G401 (cell line): Measurements from ENCODE around the gene SGPL1. TPM values are rescaled to one million over a fixed set of nuclear protein-coding genes. Genes with fewer than 3 reads are reported as not detected.
A peak's percentile ranks its signal among the peaks of the same experiment; 100 is the strongest.
"Not testable (repeated sequence)": the region's sequence is repeated elsewhere in the genome, so short reads cannot be mapped to it uniquely, and the experiment has no call there.

Experiments used
- DNase-seq: peaks from one replicate; pipeline ENCODE4 v3.0.0-alpha.2; 2015; ENCODE audit warnings: low spot score
- in situ Hi-C: cut with HindIII; loops from 2 replicates; pipeline ENCODE4 v1.10.0; 2016; ENCODE audit warnings: low sequenced_read_pairs, mixed read lengths
- total RNA-seq: library from RNA; depleted of rRNA; stranded (reverse); fragments of >200 nt; shearing (Covaris generic); gene quantifications from 2 replicates; pipeline ENCODE4 v1.2.3, GENCODE V29; 2014

The SGPL1 gene
- total RNA-seq, 1 experiment from 2014 or later = 51.2 TPM

DNA sequence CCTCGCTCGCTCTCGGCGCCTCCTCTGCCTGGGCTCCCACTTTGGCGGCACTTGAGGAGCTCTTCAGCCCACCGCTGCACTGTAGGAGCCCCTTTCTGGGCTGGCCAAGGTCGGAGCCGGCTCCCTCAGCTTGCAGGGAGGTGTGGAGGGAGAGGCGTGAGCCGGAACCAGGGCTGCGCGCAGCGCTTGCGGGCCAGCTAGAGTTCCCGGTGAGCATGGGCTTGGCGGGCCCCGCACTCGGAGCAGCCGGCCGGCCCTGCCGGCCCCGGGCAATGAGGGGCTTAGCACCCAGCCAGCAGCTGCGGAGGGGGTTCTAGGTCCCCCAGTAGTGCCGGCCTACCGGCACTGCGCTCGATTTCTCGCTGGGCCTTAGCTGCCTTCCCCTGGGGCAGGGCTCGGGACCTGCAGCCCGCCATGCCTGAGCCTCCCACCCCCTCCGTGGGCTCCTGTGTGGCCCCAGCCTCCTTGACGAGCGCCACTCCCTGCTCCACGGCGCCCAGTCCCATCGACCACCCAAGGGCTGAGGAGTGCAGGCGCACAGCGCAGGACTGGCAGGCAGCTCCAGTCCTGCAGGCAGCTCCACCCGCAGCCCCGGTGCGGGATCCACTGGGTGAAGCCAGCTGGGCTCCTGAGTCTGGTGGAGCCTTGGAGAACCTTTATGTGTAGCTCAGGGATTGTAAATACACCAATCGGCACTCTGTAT lies 45.9 kb downstream of the SGPL1 start:
- DNase-seq, in situ Hi-C loops: not testable (repeated sequence)

- DNase-seq = no peak
- in situ Hi-C loops = no loop called here
These were observed 47.9 kb downstream of the SGPL1 start for GRCh38 chr10:70863470-70864160.

- in situ Hi-C loops = no loop called here
- no peak for DNase-seq
These were observed 49.2 kb downstream of the SGPL1 start for GRCh38 chr10:70864935-70865334.

GRCh38 chr10:70866424-70866823 lies 50.7 kb downstream of the SGPL1 start:
- DNase-seq = no peak
- in situ Hi-C loops = no loop called here

DNA sequence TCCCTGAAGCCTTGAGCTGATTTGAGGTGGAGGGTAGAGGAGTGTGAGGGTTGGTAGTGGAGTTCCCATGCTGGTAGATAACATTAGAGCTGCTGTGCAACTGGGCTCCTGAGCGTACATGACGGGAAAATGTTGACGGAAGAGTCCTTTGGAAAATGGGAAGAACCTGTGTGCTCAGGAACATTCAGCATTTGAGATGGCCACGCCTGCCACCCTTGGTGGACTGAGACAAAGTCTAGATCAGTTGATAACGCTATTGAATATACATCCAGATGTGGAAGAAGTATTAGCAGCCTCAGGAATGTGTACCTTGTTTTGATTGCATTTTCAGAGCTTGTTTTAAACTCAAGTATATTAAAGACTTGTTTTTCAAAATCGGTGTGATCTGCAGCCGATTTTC lies 56.5 kb downstream of the SGPL1 start:
- in situ Hi-C loops = no loop called here
- no peak for DNase-seq

- DNase-seq = no peak
- in situ Hi-C loops = no loop called here
These were observed 58.3 kb downstream of the SGPL1 start for GRCh38 chr10:70874061-70874460.

GRCh38 chr10:70879207-70879606 lies 63.5 kb downstream of the SGPL1 start:
- in situ Hi-C loops = no loop called here
- DNase-seq = no peak

DNA sequence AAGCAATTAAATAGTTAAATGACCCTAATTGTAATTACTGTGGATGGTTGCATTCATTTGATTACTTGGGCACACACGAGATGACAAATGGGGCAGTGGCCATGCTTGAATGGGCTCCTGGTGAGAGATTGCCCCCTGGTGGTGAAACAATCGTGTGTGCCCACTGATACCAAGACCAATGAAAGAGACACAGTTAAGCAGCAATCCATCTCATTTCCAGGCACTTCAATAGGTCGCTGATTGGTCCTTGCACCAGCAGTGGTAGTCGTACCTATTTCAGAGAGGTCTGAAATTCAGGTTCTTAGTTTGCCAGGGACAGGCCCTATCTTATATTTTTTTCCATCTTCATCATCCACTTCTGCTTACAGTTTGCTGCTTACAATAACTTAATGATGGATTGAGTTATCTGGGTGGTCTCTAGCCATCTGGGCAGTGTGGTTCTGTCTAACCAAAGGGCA lies 64.4 kb downstream of the SGPL1 start:
- peak; percentile 87 for DNase-seq
- in situ Hi-C loops = no loop called here

- in situ Hi-C loops = no loop called here
- DNase-seq = no peak
These were observed 69.0 kb downstream of the SGPL1 start for GRCh38 chr10:70884741-70885140.

DNA sequence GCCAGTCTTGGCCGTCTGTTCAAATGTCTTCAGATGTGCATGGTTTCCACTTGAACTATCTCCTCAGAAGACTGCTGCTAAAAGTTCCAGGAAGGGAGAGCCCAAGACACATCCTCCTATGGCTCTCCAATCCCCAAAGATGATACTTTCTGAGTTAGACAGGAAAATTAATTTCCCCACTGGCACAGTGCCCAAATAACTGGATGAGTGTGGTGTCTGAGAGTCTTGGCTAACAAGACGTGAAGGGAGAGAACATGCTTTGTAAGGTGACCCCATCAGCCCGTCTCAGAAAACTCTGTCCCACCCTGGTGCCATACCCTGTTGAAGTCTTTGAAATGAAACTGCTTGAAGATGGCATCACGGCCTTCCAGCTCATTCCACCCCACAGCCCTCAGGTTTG lies 69.7 kb downstream of the SGPL1 start:
- no peak for DNase-seq
- in situ Hi-C loops = no loop called here

DNA sequence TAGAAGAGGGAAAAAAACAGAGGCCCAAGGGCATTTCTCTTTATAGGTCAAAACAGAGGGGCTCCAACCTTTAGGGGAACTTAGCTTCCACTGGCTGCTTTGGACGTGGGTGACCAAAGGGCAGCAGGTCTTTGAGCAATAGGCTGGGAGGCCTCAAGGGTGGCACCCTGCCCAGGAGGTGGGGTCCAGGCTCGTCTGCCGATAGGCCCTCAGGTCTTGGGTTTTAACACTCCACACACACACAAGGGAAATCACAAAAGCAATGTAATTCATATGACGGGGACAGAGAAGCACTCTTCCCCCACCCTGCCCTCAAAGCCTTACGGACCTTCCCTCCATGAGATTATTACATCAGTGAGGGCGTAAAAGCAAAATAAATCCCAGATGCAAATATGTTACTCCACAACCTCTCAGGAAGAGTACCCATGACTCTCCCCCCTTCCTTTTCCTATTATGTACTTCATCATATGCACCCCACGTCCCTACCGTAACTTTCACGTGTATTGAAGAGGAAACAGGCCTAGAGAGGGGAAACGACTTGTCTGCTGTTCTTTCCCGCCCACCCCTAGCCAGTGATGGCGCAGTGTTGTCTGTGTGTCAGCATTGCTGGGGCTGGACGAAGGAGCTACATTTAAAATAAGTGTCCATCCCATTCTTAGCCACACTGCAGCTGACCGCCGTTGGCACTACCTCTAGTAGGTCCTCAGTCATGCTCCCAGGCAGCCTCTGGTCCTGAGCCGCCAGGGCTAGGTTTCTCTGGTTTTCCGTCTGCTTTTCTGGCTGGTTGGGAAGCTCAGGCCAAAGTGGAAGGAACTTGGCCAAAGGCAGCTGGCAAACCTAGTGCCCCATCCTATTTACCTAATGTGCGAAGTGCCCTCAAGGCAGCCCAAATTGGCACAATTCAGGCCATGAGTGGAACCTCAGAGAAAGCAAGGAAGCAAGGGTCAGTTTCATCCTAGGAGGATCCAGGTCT lies 70.5 kb downstream of the SGPL1 start:
- in situ Hi-C loops = no loop called here

GRCh38 chr10:70886921-70887665 lies 71.3 kb downstream of the SGPL1 start:
- in situ Hi-C loops = no loop called here
- peak; percentile 71 for DNase-seq

More for the DNA sequence above, 70.5 kb downstream of the SGPL1 start:
- peak; percentile 49 for DNase-seq

DNA sequence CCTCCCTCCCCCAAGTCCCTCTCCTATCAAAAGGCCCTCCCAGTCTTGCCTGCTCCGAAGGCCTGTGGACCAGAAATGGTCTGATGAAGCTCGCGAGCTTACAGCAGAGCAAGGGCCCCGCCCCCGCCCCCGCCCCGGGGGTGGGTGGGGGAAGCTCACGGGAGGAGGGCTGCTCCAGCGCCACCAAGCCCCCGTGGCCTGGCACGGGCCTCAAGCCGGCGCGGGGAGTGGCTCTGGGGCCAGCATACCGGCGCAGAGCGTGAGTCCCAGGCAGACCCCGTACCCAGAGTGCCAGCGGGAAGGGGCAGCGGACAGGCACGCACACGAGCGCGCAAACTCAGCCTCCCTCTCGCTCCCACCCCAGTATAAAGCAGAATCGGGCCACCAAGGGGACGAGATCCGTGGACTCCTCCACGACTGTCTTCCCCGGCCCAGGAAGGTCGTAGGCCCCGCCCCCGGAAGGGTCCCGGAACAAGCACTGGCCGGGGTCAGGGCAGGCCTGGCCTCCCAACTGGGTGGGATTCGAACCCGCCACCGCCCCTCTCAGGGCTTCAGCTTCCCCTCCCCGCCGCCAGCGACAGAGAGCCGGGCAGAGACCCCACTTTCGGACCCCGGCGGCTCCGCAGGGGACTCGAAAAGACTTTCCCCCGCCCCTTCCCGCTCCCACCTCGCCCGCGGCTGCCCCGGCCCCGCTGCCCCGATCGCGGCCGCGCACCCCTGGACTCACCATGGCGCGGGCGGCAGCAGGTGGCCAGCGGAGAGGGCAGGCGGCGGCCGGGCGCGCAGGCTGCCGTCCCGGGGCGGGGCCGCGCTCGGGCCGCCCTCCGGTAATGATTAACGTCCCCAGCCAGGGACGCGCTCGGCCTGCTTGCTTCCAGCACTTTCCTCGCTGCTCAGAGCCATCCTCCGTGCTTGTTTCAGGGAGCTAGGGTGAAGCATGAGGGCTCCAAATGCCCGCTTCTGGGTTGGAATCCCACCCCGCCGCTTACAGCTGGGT lies 72.4 kb downstream of the SGPL1 start, which contains the start of gene PCBD1:
Gene PCBD1 (minus strand): TSS at position 762 of the 997 bp plus-strand sequence. CDS start 32 bp downstream, at position 730.
- DNase-seq = peak; percentile 80
- in situ Hi-C loops = no loop called here

DNA sequence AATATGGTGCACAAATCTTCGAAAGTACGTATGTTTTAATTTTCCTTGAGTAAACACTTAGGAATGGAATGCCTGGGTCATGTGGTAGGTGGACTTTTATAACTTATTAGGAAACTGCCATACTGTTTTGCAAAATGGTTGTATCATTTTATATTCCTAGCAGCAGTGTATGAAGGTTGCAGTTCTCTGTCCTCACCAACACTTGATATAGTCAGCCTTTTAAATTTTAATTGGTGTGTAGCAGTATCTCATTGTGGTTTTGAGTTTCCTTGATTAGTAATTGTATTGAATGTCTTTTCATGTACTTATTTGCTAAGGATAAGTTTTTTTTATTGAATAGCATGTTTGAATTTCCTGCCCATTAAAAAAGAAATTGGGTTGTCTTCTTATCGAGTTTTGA lies 73.5 kb downstream of the SGPL1 start:
- DNase-seq = no peak
- in situ Hi-C loops = no loop called here

- in situ Hi-C loops = no loop called here
- DNase-seq = peak; percentile 15
These were observed 75.2 kb downstream of the SGPL1 start for GRCh38 chr10:70890917-70891431.

DNA sequence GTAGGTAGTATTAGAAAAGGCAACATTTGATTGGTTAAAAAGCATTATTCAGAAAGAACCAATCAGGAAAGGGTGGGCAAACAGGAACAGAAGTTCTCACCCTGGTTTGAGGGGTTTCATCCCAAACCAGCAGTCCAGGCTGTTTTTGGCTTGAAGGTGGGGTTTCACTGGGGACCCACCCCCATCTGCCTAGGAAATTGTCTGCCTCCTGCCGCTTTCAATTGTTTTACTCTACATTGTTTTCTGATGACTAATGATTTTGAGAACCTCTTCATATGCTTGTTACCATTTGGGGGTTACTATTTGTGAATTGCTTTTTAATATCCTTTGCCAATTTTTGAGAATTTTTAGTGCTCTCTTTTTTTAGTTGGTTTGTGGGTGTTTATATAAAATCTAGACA lies 75.9 kb downstream of the SGPL1 start:
- in situ Hi-C loops = no loop called here
- DNase-seq = no peak

- DNase-seq = no peak
- in situ Hi-C loops = no loop called here
These were observed 76.9 kb downstream of the SGPL1 start for GRCh38 chr10:70892631-70893030.
